Lung (tissue), 12 donors: Measurements from ENCODE around the gene DOK4. TPM values are rescaled to one million over a fixed set of nuclear protein-coding genes. Genes with fewer than 3 reads are reported as not detected.

Experiments used
- ATAC-seq: fragments of 200-7000 bp; cut with Tn5 transposase; one replicate; pipeline ENCODE4 v1.9.1; 2020; ENCODE audit warnings: moderate number of reproducible peaks; ENCODE audit not compliant: insufficient read depth, low FRiP score
- DNase-seq, 3 donors: peaks; one replicate each; pipeline ENCODE4 v3.0.0-alpha.2; 2013 to 2017
- H3K27ac ChIP-seq, 2 donors: one replicate each; pipeline ENCODE4 v1.5.1; 2013; ENCODE audit warnings: mild to moderate bottlenecking in 2 of 2, moderate library complexity in 2 of 2, control low read depth in 1 of 2, inconsistent platforms in 1 of 2, low read depth in 1 of 2, low read length in 1 of 2
- H3K27me3 ChIP-seq, 3 donors: one replicate each; pipeline ENCODE4 v1.5.1; 2013; ENCODE audit warnings: low read length in 2 of 3; ENCODE audit not compliant: control insufficient read depth in 3 of 3, insufficient read depth in 3 of 3
- H3K36me3 ChIP-seq, 4 donors: one replicate each; pipeline ENCODE4 v1.5.1; 2013; ENCODE audit warnings: low read length in 4 of 4, mild to moderate bottlenecking in 1 of 4, moderate library complexity in 1 of 4; ENCODE audit not compliant: control insufficient read depth in 4 of 4, insufficient read depth in 4 of 4
- H3K4me1 ChIP-seq, 5 donors: one replicate each; pipeline ENCODE4 v1.5.1; 2013; ENCODE audit warnings: low read length in 5 of 5, mild to moderate bottlenecking in 2 of 5, moderate library complexity in 1 of 5; ENCODE audit not compliant: control insufficient read depth in 5 of 5, insufficient read depth in 5 of 5
- H3K4me3 ChIP-seq: one replicate; pipeline ENCODE4 v1.5.1; 2013; ENCODE audit warnings: mild to moderate bottlenecking, control low read depth, moderate library complexity
- H3K9ac ChIP-seq, 2 donors: one replicate each; pipeline ENCODE4 v1.5.1; 2013; ENCODE audit warnings: low read length in 2 of 2, control low read depth in 1 of 2; ENCODE audit not compliant: insufficient read depth in 1 of 2
- H3K9me3 ChIP-seq, 4 donors: one replicate each; pipeline ENCODE4 v1.5.1; 2013; ENCODE audit warnings: low read length in 3 of 4, mild to moderate bottlenecking in 1 of 4, moderate library complexity in 1 of 4; ENCODE audit not compliant: control insufficient read depth in 4 of 4, insufficient read depth in 3 of 4
- CTCF ChIP-seq: IDR thresholded peaks from 2 replicates; pipeline ENCODE4 v1.5.1; 2012; ENCODE audit warnings: mild to moderate bottlenecking; ENCODE audit errors: control extremely low read depth, extremely low read depth
- WGBS, 2 donors: extraction: QIAGEN DNeasy Blood & Tissue Kit; methylation state at CpG; one replicate each; pipeline ENCODE4 v1.1.7; 2013; 5-methylcytosine and 5-hydroxymethylcytosine counted together
- polyA plus RNA-seq, 2 donors: library from polyadenylated mRNA; stranded (reverse); fragments of 200-250 nt; gene quantifications; one replicate each; pipeline ENCODE4 v1.2.1, GENCODE V29; 2013
- total RNA-seq, 2 donors: library from RNA; depleted of rRNA in 1 of 2; stranded (reverse); fragments of >200 nt in 1 of 2; gene quantifications; one replicate each; pipeline ENCODE4 v1.2.1, GENCODE V29; 2014 to 2021
- donor health status: control.
- donor health status: control.
- donor health status: Bipolar disorder and iron deficiency.
- donor health status: healthy.
- donor health status: DM: yes; HTN: yes; CAD: no.

The DOK4 gene
- total and polyA plus RNA-seq, 4 donors = 19.7 to 58.2 (median 51.1) TPM

- Histone ChIP-seq H3K4me3 (no peak overlapping the region), H3K4me1 (peaks cover 0 to 9% (median 1%) of the 10 kb centered on the region in 5 donors), H3K27ac (no peak overlapping the region), H3K9me3 (no peaks in the 10 kb centered on the region), H3K27me3 (no peaks in the 10 kb centered on the region), H3K9ac (no peak overlapping the region), H3K36me3 (peaks cover 0 to 10% (median 8%) of the 10 kb centered on the region in 4 donors)
- DNase-seq (peak in 1 of 3 donors; percentile 13), ATAC-seq (no peak)
- 61 to 71% methylated on average over 3 of the region's 3 CpGs for WGBS, 2 donors
- TF ChIP-seq CTCF = no peak
These were observed 61.7 kb downstream of the DOK4 start for GRCh38 chr16:57424583-57424982.

GRCh38 chr16:57423152-57423551 is 63.1 kb downstream of the DOK4 start:
- no peaks in the 10 kb centered on the region for H3K9me3 ChIP-seq
- H3K9ac ChIP-seq = no peak overlapping the region
- DNase-seq (no peak), ATAC-seq (no peak)
- no peak for TF ChIP-seq CTCF
- H3K27ac ChIP-seq = no peak overlapping the region
- 75 to 89% methylated on average over 2 of the region's 2 CpGs for WGBS, 2 donors
- no peak overlapping the region for H3K4me3 ChIP-seq
- peaks cover 0 to 2% (median under 1%) of the 10 kb centered on the region in 4 donors for H3K36me3 ChIP-seq
- no peaks in the 10 kb centered on the region for H3K27me3 ChIP-seq
- peaks cover 0 to 15% (median 6%) of the 10 kb centered on the region in 5 donors for H3K4me1 ChIP-seq

GRCh38 chr16:57422026-57422944 is 64.0 kb downstream of the DOK4 start:
- Histone ChIP-seq H3K4me1 (peaks cover 0 to 16% (median 9%) of the 10 kb centered on the region in 5 donors), H3K27ac (no peak overlapping the region), H3K36me3 (no peaks in the 10 kb centered on the region), H3K4me3 (no peak overlapping the region), H3K9me3 (no peaks in the 10 kb centered on the region), H3K9ac (peak overlapping the region in 1 of 2 donors; percentile 34), H3K27me3 (no peaks in the 10 kb centered on the region)
- no peak for ATAC-seq
- DNase-seq = peak; percentile 82 to 92 (median 90)
- no peak for TF ChIP-seq CTCF
- 41 to 60% methylated on average over 10 of the region's 10 CpGs for WGBS, 2 donors

Other genes with a start within 250 kb of the DOK4 start
- 10 to 100 TPM; 45.1 to 63.2 TPM for gene ARL2BP, start 241.2 kb downstream of the DOK4 start, total RNA-seq
- 10 to 100 TPM; 32.8 to 43.2 TPM for gene ARL2BP, start 241.2 kb downstream of the DOK4 start, polyA plus RNA-seq
- 10 to 100 TPM; 23.8 to 63.7 TPM for gene PLLP, start 201.8 kb downstream of the DOK4 start, total RNA-seq
- gene PLLP, start 201.8 kb downstream of the DOK4 start, polyA plus RNA-seq = 10 to 100 TPM; 59.6 to 98.7 TPM
- 1 to 10 TPM in 1 of 2 donors, under 1 TPM in 1; 0.43 to 3.1 TPM for gene CCL22, start 127.7 kb downstream of the DOK4 start, total RNA-seq
- gene CCL22, start 127.7 kb downstream of the DOK4 start, polyA plus RNA-seq = 1 to 10 TPM in 1 of 2 donors, under 1 TPM in 1; 0.65 to 1.8 TPM
- gene CX3CL1, start 114.0 kb downstream of the DOK4 start, total RNA-seq = 10 to 100 TPM; 22.8 to 38.6 TPM
- gene CX3CL1, start 114.0 kb downstream of the DOK4 start, polyA plus RNA-seq = 10 to 100 TPM; 24.9 to 58.6 TPM
- 1 to 10 TPM in 1 of 2 donors, not detected in 1; 3.1 TPM for gene CCL17, start 81.7 kb downstream of the DOK4 start, total RNA-seq
- 10 to 100 TPM in 1 of 2 donors, 1 to 10 TPM in 1; 3.5 to 39.3 TPM for gene CCL17, start 81.7 kb downstream of the DOK4 start, polyA plus RNA-seq
- 10 to 100 TPM; 41.2 to 69.6 TPM for gene CIAPIN1, start 39.1 kb downstream of the DOK4 start, total RNA-seq
- 10 to 100 TPM; 24.0 to 34.2 TPM for gene CIAPIN1, start 39.1 kb downstream of the DOK4 start, polyA plus RNA-seq
- 10 to 100 TPM; 42.2 to 51.1 TPM for gene COQ9, start 39.0 kb downstream of the DOK4 start, total RNA-seq
- gene COQ9, start 39.0 kb downstream of the DOK4 start, polyA plus RNA-seq = 10 to 100 TPM; 42.5 to 59.5 TPM
- gene POLR2C, start 23.8 kb downstream of the DOK4 start, total RNA-seq = 100 to 1,000 TPM in 1 of 2 donors, 10 to 100 TPM in 1; 89.5 to 124 TPM
- gene POLR2C, start 23.8 kb downstream of the DOK4 start, polyA plus RNA-seq = 10 to 100 TPM; 65.8 to 75.4 TPM
- gene CCDC102A, start 50.1 kb upstream of the DOK4 start, total RNA-seq = 10 to 100 TPM in 1 of 2 donors, 1 to 10 TPM in 1; 9.1 to 14.0 TPM
- 1 to 10 TPM; 3.6 to 4.8 TPM for gene CCDC102A, start 50.1 kb upstream of the DOK4 start, polyA plus RNA-seq
- 1 to 10 TPM in 1 of 2 donors, under 1 TPM in 1; 0.74 to 2.0 TPM for gene ADGRG5, start 56.1 kb upstream of the DOK4 start, total RNA-seq
- under 1 TPM; 0.43 to 0.52 TPM for gene ADGRG5, start 56.1 kb upstream of the DOK4 start, polyA plus RNA-seq
- gene ADGRG1, start 142.1 kb upstream of the DOK4 start, total RNA-seq = 10 to 100 TPM in 1 of 2 donors, 1 to 10 TPM in 1; 8.8 to 74.4 TPM
- 10 to 100 TPM; 18.9 to 37.2 TPM for gene ADGRG1, start 142.1 kb upstream of the DOK4 start, polyA plus RNA-seq
- gene ADGRG3, start 181.8 kb upstream of the DOK4 start, total RNA-seq = 10 to 100 TPM in 1 of 2 donors, 1 to 10 TPM in 1; 3.9 to 14.8 TPM
- gene ADGRG3, start 181.8 kb upstream of the DOK4 start, polyA plus RNA-seq = 10 to 100 TPM in 1 of 2 donors, 1 to 10 TPM in 1; 1.8 to 66.2 TPM
- 10 to 100 TPM in 1 of 2 donors, 1 to 10 TPM in 1; 8.6 to 10.9 TPM for gene DRC7, start 208.3 kb upstream of the DOK4 start, total RNA-seq
- 1 to 10 TPM; 2.5 to 4.2 TPM for gene DRC7, start 208.3 kb upstream of the DOK4 start, polyA plus RNA-seq
- 10 to 100 TPM; 14.9 to 39.3 TPM for gene KATNB1, start 249.3 kb upstream of the DOK4 start, total RNA-seq
- gene KATNB1, start 249.3 kb upstream of the DOK4 start, polyA plus RNA-seq = 10 to 100 TPM; 15.2 to 25.0 TPM